Ureter (tissue), 1 donor: ENCODE results near the gene ZNF217. TPM values are rescaled to one million over a fixed set of nuclear protein-coding genes. Genes with fewer than 3 reads are reported as not detected.
A peak's percentile ranks its signal among the peaks of the same experiment; 100 is the strongest.
"Not testable (repeated sequence)": the region's sequence is repeated elsewhere in the genome, so short reads cannot be mapped to it uniquely, and the experiment has no call there.

ENCODE experiments used
- DNase-seq: peaks from one replicate; pipeline ENCODE4 v3.0.0-alpha.2; 2020; ENCODE audit warnings: low spot score
- total RNA-seq: library from RNA; stranded (reverse); gene quantifications from one replicate; pipeline ENCODE4 v1.2.4, GENCODE V29; 2023
- donor health status: DM: yes; HTN: yes; CAD: no.

ZNF217 gene
- total RNA-seq: 80.7 TPM

DNA sequence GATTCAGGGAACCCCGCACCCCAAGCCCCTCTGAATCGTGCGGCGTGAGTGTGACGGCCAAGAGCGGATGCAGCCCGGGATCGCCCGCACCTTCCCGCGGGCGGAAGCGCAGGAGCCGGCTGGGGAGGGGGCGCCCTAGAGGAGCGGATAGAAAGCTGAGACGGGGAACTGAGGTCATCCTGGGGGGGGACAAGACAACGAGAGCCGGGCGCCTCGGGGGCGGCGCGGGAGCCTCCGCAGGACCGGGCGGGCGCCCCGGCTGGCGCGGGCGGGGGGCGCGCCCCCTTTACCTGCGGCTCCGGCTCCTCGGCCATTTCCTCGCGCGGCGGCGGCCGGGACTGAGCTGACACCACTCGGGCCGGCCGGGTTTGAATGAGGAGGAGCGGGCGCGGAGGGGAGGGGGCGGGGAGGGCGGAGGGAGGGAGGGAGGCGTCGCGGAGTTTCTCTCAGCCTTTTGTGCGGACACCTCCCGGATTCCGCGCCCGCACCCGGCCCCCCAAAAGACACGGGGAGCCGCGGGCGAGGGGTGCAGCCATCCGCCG is at the start of gene ZNF217:
ZNF217 (minus strand) TSS at position 374 of the 542 bp plus-strand sequence. CDS start 11,013 bp downstream, outside the sequence.
- peak; percentile 69 for DNase-seq

DNA sequence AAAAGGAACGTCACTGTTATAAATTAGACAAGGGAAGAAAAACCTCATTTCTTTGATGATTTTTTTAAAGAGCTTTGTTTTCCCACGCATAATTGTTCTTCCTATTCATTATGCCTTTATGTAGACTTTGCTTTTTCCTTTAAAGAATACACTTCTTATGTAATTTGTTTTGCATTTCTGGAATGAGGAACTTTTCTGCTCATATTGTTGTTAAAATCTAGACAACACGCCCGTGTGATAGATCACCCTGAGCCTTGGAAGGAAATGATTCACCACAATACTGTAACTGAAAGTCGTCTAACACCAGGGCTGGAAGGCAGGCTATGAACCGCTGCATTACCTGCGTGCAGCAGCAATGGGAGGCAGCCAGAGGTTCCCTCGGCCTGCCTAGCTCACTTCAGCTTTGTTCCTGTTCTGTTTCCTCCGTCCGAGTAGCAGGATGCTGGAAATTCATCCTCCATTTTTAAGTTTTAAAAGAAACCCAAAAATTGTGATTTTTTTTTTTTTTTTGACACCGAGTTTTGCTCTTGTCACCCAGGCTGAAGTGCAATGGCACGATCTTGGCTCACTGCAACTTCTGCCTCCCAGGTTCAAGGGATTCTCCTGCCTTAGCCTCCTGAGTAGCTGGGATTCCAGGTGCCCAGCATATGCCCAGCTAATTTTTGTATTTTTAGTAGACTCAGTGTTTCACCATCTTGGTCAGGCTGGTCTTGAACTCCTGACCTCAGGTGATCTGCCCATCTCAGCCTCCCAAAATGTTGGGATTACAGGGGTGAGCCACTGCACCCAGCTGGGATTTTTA is 49.6 kb upstream of the ZNF217 start:
- DNase-seq: peak; percentile 60

DNA sequence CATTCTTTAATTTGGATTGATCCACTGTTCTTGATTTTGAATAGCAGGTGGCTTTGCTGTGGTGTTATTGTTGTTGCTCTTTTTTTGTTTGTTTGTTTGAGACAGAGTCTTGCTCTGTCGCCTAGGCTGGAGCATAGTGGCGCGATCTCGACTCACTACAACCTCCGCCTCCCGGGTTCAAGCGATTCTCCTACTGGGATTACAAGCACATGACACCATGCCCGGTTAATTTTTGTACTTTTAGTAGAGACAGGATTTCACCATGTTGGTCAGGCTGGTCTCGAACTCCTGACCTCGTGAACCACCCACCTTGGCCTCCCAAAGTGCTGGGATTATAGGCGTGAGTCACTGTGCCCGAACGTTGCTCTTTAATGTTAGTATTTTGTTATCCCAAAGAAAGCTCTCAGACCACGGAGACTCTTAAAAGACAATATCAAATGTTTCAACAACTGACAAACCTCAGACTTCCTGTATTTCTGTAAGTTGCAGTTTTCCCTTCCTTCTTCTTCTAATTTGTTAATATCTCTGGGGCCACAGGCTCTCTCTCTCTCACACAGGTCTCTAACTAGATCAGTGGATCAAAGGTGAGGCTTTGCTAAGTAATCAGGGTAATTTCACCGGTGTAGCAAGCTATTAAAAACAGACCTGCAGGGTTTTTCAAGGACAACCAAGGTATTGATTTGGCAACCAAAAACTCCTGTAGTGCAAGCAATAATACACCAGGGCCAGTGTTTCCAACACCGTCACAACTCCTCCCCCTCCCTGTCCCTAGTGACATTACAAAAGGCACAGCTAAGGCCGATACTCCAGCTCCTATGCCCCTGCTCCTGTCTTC is 48.8 kb upstream of the ZNF217 start:
- peak; percentile 45 for DNase-seq

GRCh38 chr20:53639647-53640440 is 46.2 kb upstream of the ZNF217 start:
- DNase-seq: peak; percentile 7

DNA sequence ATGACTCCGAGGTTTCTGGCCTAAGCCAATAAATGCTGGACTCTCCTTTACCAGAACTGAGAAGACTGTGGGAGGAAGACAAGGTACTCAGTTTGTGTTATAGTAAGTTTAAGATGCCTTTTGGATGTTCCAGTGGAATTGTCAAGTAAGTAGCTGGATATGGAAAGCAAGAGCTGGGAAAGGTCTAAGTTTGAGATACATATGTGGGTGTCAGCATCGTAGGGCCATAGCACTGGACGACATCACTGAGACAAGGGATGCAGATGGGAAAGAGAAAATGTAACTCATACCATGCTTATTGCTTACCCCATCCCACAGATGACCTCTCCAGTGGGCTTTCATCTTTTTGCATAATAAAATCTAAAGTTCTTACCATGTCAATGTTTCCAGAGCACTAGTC is 45.5 kb upstream of the ZNF217 start:
- DNase-seq: peak; percentile 7

DNA sequence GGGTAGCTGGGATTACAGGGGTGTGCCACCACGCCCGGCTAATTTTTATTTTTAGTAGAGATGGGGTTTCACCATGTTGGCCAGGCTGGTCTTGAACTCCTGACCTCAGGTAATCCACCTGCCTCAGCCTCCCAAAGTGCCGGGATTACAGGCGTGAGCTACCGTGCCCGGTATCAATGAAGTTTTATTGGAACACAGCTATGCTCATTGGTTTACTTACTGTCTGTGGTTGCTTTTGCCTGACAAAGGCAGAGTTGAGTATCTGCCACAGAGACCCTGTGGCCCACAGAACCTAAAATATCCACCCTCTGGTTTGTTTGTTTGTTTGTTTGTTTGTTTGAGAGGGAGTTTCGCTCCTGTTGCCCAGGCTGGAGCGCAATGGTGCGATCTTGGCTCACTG is 43.7 kb upstream of the ZNF217 start:
- peak; percentile 9 for DNase-seq

DNA sequence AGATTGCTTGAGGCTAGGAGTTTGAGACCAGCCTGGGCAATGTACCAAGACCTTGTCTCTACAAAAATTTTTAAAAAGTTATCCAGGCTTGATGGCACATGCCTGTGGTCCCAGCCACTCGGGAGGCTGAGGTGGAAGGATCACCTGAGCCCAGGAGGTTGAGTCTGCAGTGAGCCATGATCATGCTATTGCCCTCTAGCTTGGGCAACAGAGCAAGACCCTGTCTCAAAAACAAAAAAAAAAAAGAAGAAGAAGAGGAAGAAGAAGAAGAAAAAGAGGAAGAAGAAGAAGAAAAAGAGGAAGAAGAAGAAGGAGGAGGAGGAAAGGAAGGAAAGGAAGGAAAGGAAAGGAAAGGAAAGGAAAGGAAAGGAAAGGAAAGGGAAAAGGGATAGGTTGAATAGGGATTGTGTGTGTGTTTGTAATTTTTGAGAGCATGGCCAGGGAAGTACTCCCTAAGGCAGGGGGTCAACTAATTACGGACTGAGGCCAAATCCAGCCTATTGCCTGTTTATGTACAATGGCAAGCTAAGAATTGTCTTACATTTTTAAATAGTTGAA is 43.0 kb upstream of the ZNF217 start:
- DNase-seq: peak; percentile 20

DNA sequence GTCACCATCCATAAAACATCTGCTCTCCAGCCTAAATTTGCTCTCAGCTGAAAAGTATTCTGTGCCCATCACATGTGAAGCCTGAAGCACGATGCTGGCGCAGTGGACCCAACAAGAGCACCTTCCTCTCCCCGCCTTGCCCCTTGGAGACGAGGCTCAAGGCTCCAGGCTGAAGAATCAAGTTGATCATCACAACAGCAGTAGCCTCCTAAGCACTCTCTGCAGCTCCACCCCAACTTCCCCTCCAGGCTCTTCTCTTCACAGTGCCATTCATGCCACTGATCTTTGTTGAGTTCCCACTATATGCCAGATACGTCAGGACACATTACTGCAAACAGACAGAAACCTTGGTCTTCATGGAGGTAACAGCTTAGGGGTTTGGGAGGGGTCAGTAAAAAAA is 41.6 kb upstream of the ZNF217 start:
- peak; percentile 20 for DNase-seq

DNA sequence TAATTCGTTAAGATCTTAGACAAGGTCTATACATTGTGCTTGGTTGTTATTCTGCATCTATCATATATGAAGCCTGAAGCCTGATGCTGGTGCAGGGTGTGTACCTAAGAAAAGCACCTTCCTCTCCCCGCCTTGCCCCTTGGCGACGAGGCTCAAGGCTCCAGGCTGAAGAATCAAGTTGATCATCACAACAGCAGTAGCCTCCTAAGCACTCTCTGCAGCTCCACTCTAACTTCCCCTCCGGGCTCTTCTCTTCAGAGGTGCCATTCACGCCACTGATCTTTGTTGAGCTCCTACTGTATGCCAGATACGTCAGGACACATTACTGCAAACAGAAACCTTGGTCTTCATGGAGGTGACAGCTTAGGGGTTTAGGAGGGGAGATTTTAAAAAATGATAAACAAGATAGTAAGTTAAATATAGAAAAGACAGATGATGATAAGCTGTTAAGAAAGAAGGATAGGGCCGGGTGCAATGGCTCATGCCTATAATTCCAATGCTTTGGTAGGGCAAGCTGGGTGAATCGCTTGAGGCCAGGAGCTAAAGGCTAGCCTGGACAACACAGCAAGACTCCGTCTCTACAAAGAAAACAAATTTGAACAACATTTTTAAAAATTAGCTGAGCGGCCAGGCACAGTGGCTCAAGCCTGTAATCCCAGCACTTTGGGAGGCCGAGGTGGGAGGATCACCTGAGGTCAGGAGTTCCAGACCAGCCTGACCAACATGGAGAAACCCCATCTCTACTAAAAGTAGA is 38.4 kb upstream of the ZNF217 start:
- DNase-seq: peak; percentile 32

- DNase-seq: no peak
Measured at GRCh38 chr20:53629436-53629835, 35.8 kb upstream of the ZNF217 start.

DNA sequence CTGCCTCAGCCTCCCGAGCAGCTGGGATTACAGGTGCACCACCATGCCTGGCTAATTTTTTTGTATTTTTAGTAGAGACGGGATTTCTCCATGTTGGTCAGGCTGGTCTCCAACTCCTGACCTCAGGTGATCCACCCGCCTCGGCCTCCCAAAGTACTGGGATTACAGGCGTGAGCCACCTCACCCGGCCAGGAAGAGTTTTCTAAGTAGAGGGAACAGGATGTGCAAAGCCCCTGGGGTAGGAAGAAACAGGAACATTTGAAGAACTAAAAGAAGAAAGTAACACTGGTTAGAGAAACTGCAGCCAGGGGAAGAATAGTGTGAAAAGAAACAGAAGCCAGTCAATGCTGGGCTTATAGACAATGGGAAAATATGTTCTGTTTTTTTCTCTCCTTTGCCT is 35.1 kb upstream of the ZNF217 start:
- not testable (repeated sequence) for DNase-seq

DNA sequence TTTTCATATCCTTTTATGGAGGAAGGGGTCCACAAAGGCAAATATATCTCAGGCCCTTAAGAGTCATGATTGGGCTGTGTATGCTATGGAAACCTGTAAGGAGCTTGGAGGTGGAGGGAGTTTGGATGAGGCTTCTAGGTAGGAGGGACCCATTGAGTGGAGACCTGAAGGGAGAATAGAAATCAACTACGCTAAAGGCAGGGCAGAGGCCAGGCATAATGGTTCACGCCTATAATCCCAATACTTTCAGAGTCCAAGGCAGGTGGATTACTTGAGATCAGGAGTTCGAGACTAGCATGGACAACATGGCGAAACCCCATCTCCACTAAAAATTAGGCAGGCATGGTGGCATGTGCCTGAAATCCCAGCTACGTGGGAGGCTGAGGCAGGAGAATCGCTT is 34.4 kb upstream of the ZNF217 start:
- no peak for DNase-seq

- not testable (repeated sequence) for DNase-seq
Measured at GRCh38 chr20:53627001-53627400, 33.4 kb upstream of the ZNF217 start.

- no peak for DNase-seq
Measured at GRCh38 chr20:53626584-53626983, 32.9 kb upstream of the ZNF217 start.

DNA sequence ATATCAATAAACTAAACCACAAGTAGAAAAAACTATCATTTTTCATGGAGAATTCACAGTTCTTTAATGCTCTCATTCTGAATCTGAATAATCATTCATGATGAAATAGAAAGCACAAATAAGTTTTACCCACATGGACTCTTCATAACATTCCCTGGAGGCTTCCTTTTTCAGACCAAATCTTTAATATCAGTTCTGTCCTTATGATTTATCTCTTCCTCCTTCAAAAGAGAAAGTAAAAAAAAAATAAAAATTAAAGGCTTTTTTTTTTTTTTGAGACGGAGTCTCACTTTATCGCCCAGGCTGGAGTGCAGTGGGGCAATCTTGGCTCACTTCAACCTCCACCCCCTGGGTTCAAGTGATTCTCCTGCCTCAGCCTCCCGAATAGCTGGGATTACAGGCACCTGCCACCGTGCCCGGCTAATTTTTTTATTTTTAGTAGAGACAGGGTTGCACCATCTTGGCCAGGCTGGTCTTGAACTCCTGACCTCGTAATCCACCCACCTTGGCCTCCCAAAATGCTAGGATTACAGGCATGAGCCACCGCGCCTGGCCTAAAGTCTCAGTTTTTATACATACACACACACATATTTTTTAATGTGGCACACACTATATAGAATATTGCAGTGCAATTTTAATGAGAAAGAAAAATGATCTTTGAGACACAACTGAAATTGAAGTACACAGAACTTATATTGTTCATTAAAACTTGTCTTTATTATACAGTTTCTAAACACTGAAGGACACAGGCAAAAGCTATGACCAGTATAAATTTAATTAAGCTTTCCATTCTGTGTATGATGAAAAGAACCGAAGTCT is 31.9 kb upstream of the ZNF217 start:
- DNase-seq: no peak

- DNase-seq: not testable (repeated sequence)
Measured at GRCh38 chr20:53624927-53625250, 31.2 kb upstream of the ZNF217 start.

DNA sequence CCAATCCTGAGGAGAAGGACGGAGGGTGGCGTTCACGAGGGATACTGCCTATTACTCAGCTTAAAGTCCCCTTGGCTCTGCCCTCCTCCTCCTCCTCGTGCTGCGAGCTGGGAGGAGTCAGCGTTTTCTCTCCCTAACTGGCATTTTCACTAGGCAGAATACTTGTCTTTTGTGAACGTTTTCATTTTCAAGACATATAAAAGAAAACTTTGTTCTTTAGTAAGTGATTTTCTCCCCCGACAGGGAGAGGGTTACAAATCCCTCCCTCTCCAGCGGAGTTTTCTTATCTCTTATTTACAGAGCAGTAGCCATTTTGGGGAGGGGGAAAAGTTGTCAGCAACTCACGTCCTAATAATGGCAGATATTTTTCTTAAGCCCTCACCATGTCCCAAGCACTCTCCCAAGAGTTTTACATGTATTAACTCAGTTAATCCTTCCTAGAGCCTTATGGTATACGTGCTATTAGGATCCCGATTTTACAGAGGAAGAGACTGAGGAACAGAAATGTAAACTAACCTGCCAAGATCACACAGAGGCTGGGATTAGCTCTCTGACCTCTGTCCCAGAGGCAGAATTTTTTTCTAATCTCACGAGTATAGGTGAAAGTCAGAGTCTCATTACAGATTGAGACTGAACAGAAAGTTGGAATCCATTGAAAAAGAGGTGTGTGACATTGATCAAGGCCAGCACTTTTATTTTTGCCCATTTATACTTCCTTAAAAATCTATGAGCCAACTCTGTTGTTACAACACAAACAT is 30.0 kb upstream of the ZNF217 start:
- peak; percentile 62 for DNase-seq

GRCh38 chr20:53623134-53623453 is 29.5 kb upstream of the ZNF217 start:
- no peak for DNase-seq
